ENCODE data around the gene E2F4.

The E2F4 gene

DNA sequence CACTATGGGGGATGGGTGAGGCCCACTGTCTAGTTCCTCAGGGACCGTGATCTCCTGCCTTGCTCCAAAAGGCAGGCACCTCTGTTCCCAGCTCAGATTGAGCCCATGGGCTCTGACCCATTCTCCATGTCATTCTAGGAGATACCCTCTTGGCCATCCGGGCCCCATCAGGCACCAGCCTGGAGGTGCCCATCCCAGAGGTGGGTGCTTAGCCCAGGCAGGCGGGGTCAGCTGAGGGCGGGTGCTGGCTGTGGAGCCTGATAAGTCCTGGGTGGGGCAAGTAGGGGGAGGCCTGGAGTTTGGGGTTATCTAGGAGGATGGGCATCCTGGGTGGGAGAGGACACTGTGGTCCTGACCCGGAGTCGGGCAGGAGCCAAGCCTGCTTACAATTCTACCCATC lies 2.3 kb downstream of the E2F4 start:
- Histone ChIP-seq H3K36me3 (ENCODE audit: insufficient read depth, insufficient read length, low read length) (peaks cover 66% of the 10 kb centered on the region), H3K4me3 (ENCODE audit: insufficient read length, low read depth) (no peak overlapping the region), H3K9ac (ENCODE audit: insufficient read length, low read depth) (no peak overlapping the region), H3K9me3 (ENCODE audit: insufficient read depth, low read length) (no peaks in the 10 kb centered on the region), H3K4me1 (ENCODE audit: insufficient read depth, insufficient read length) (peaks cover 11% of the 10 kb centered on the region), H3K27me3 (ENCODE audit: insufficient read depth, insufficient read length) (no peaks in the 10 kb centered on the region)
- no peak for DNase-seq (ENCODE audit: low read depth, low spot score)
- TF ChIP-seq YY1 (IDR thresholded peaks at IDR 0.05; ENCODE audit: insufficient read depth, insufficient read length), result no peak
- TF ChIP-seq ZNF274 (IDR thresholded peaks at IDR 0.05; ENCODE audit: low read depth, low read length), result no peak
- TF ChIP-seq SUZ12 (IDR thresholded peaks at IDR 0.05; ENCODE audit: extremely low read depth, insufficient read depth, insufficient read length), result no peak

DNA sequence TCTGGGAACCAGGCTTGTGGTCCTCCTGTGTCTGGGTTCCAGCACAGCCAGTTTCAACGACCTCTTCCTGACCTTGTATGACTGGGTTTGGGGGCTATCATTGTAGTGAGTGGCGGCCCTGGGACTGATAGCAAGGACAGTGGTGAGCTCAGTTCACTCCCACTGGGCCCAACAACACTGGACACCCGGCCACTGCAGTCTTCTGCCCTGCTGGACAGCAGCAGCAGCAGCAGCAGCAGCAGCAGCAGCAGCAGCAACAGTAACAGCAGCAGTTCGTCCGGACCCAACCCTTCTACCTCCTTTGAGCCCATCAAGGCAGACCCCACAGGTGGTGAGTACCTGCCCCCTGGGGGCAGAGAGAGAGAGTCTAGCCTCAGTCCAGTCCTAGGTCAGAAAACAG lies 3.7 kb downstream of the E2F4 start:
- TF ChIP-seq SUZ12 (IDR thresholded peaks at IDR 0.05; ENCODE audit: extremely low read depth, insufficient read depth, insufficient read length) (no peak), ZNF274 (IDR thresholded peaks at IDR 0.05; ENCODE audit: low read depth, low read length) (no peak), YY1 (IDR thresholded peaks at IDR 0.05; ENCODE audit: insufficient read depth, insufficient read length) (no peak)
- H3K4me1 ChIP-seq (ENCODE audit: insufficient read depth, insufficient read length), result peaks cover 9% of the 10 kb centered on the region

DNA sequence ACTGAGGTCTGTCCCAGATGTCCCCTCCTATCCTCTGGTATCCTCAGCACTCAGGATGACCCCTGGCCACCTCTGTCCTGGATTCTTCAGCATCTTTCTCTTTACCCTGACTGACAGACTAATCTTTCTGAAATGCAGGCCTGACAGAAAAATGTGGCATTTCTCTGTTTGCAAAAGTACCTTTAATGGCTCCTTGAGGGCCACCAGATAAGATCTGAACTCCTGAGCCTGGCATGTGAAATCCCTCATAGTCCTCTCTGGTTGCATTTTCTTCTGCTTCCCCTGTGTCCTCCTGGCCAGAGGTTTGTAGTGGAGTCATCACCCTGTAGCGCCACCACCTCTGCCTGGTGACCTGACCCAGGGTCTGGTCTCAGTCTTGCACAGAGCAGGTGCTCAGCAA lies 4.9 kb downstream of the E2F4 start:
- no peaks in the 10 kb centered on the region for H3K27me3 ChIP-seq (ENCODE audit: insufficient read depth, insufficient read length)
- peaks cover 89% of the 10 kb centered on the region for H3K36me3 ChIP-seq (ENCODE audit: insufficient read depth, insufficient read length, low read length)
- H3K9me3 ChIP-seq (ENCODE audit: insufficient read depth, low read length), result no peaks in the 10 kb centered on the region
- peaks cover 9% of the 10 kb centered on the region for H3K4me1 ChIP-seq (ENCODE audit: insufficient read depth, insufficient read length)
- H3K4me3 ChIP-seq (ENCODE audit: insufficient read length, low read depth), result no peak overlapping the region
- TF ChIP-seq YY1 (IDR thresholded peaks at IDR 0.05; ENCODE audit: insufficient read depth, insufficient read length) (no peak), SUZ12 (IDR thresholded peaks at IDR 0.05; ENCODE audit: extremely low read depth, insufficient read depth, insufficient read length) (no peak), ZNF274 (IDR thresholded peaks at IDR 0.05; ENCODE audit: low read depth, low read length) (no peak)
- no peak overlapping the region for H3K9ac ChIP-seq (ENCODE audit: insufficient read length, low read depth)
- no peak for DNase-seq (ENCODE audit: low read depth, low spot score)

More for the DNA sequence above, 3.7 kb downstream of the E2F4 start:
- peaks cover 79% of the 10 kb centered on the region for H3K36me3 ChIP-seq (ENCODE audit: insufficient read depth, insufficient read length, low read length)
- no peak for DNase-seq (ENCODE audit: low read depth, low spot score)
- H3K9ac ChIP-seq (ENCODE audit: insufficient read length, low read depth), result no peak overlapping the region
- H3K4me3 ChIP-seq (ENCODE audit: insufficient read length, low read depth), result no peak overlapping the region
- no peaks in the 10 kb centered on the region for H3K27me3 ChIP-seq (ENCODE audit: insufficient read depth, insufficient read length)
- H3K9me3 ChIP-seq (ENCODE audit: insufficient read depth, low read length), result no peaks in the 10 kb centered on the region

DNA sequence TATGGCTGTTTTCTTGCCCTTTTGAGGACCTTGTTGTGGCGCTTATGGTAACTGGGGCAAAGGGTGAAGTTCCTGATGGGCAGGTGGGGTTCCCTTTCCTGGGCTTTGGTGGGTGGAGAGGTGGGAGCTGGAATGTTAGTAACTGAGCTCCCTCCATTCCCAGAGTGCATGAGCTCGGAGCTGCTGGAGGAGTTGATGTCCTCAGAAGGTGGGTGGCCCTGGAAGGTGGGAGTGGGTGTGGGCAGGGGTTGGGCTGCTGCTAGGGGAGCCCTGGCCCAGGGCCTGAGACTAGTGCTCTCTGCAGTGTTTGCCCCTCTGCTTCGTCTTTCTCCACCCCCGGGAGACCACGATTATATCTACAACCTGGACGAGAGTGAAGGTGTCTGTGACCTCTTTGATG lies 5.7 kb downstream of the E2F4 start:
- Histone ChIP-seq H3K36me3 (ENCODE audit: insufficient read depth, insufficient read length, low read length) (peaks cover 94% of the 10 kb centered on the region), H3K27me3 (ENCODE audit: insufficient read depth, insufficient read length) (no peaks in the 10 kb centered on the region), H3K9ac (ENCODE audit: insufficient read length, low read depth) (no peak overlapping the region), H3K4me1 (ENCODE audit: insufficient read depth, insufficient read length) (peaks cover 6% of the 10 kb centered on the region), H3K4me3 (ENCODE audit: insufficient read length, low read depth) (no peak overlapping the region), H3K9me3 (ENCODE audit: insufficient read depth, low read length) (no peaks in the 10 kb centered on the region)
- no peak for TF ChIP-seq YY1 (IDR thresholded peaks at IDR 0.05; ENCODE audit: insufficient read depth, insufficient read length)
- no peak for TF ChIP-seq ZNF274 (IDR thresholded peaks at IDR 0.05; ENCODE audit: low read depth, low read length)
- no peak for TF ChIP-seq SUZ12 (IDR thresholded peaks at IDR 0.05; ENCODE audit: extremely low read depth, insufficient read depth, insufficient read length)
- no peak for DNase-seq (ENCODE audit: low read depth, low spot score)

DNA sequence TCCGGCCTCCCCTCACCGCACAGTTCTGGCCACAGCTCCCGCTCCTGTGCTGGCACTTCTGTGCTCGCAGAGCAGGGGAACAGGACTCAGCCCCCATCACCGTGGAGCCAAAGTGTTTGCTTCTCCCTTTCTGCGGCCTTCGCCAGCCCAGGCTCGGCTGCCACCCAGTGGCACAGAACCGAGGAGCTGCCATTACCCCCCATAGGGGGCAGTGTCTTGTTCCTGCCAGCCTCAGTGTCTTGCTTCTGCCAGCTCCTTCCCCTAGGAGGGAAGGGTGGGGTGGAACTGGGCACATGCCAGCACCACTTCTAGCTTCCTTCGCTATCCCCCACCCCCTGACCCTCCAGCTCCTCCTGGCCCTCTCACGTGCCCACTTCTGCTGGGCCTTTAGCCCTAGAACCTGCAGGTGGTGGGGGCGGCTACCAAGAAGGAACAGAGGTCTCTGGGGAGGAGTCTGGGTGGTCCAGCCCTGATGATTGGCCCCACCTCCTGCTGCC lies 6.3 kb downstream of the E2F4 start:
- Histone ChIP-seq H3K27me3 (ENCODE audit: insufficient read depth, insufficient read length) (no peaks in the 10 kb centered on the region), H3K4me1 (ENCODE audit: insufficient read depth, insufficient read length) (peaks cover under 1% of the 10 kb centered on the region), H3K9me3 (ENCODE audit: insufficient read depth, low read length) (no peaks in the 10 kb centered on the region), H3K36me3 (ENCODE audit: insufficient read depth, insufficient read length, low read length) (peaks cover 94% of the 10 kb centered on the region), H3K4me3 (ENCODE audit: insufficient read length, low read depth) (no peak overlapping the region), H3K9ac (ENCODE audit: insufficient read length, low read depth) (no peak overlapping the region)
- TF ChIP-seq ZNF274 (IDR thresholded peaks at IDR 0.05; ENCODE audit: low read depth, low read length), result no peak
- TF ChIP-seq YY1 (IDR thresholded peaks at IDR 0.05; ENCODE audit: insufficient read depth, insufficient read length), result no peak
- no peak for TF ChIP-seq SUZ12 (IDR thresholded peaks at IDR 0.05; ENCODE audit: extremely low read depth, insufficient read depth, insufficient read length)
- DNase-seq (ENCODE audit: low read depth, low spot score), result no peak

DNA sequence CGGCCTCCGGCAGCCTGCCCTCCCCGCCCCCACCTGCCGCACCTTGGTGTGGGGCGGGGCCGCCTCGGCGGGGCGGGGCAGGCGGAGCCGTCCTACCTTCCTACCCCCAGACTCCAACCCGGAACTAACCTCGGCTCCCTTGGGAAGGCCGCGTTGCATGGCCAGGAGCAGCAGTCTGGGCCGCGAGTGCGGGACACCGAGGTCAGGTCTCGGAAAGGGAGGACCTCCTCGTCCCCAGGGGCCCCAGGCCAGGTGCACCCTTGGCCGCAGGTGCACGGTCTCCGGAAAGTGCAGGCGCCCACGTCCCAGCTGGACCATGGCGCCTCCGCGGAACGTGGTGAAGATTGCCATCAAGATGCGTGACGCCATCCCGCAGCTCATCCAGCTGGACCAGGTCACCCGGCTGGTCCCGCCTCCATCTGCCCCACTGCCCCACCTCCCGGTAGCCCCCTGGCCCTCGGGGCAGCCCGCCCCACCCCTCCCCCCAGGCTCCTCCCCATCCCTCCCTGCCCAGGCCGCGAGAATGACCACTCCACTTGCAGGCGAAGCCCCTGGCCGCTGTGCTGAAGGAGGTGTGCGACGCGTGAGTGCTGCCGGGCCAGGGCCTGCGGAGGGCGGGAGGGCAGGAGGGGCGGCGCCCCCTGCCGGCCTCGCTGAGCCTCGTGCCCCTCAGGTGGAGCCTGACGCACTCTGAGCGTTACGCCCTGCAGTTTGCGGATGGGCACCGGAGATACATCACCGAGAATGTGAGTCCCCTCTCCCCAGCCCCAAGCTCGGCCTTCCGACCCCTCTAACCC lies 7.3 kb downstream of the E2F4 start, which contains the start of gene ELMO3:
Gene ELMO3, plus strand, starts transcription at position 121 of the 797 bp plus-strand sequence. Its CDS starts 196 bp downstream, at position 317.
- TF ChIP-seq YY1 (IDR thresholded peaks at IDR 0.05; ENCODE audit: insufficient read depth, insufficient read length) (no peak), ZNF274 (IDR thresholded peaks at IDR 0.05; ENCODE audit: low read depth, low read length) (no peak), SUZ12 (IDR thresholded peaks at IDR 0.05; ENCODE audit: extremely low read depth, insufficient read depth, insufficient read length) (no peak)
- no peak within 1 kb of the TSS for H3K4me3 ChIP-seq (ENCODE audit: insufficient read length, low read depth)
- peak within 1 kb of the TSS; percentile 32 for H3K9ac ChIP-seq (ENCODE audit: insufficient read length, low read depth)
- H3K4me1 ChIP-seq (ENCODE audit: insufficient read depth, insufficient read length), result no peaks in the 10 kb centered on the region
- H3K27me3 ChIP-seq (ENCODE audit: insufficient read depth, insufficient read length), result no peaks in the 10 kb centered on the region
- H3K36me3 ChIP-seq (ENCODE audit: insufficient read depth, insufficient read length, low read length), result peaks cover 94% of the 10 kb centered on the region
- DNase-seq (ENCODE audit: low read depth, low spot score), result no peak
- no peaks in the 10 kb centered on the region for H3K9me3 ChIP-seq (ENCODE audit: insufficient read depth, low read length)

DNA sequence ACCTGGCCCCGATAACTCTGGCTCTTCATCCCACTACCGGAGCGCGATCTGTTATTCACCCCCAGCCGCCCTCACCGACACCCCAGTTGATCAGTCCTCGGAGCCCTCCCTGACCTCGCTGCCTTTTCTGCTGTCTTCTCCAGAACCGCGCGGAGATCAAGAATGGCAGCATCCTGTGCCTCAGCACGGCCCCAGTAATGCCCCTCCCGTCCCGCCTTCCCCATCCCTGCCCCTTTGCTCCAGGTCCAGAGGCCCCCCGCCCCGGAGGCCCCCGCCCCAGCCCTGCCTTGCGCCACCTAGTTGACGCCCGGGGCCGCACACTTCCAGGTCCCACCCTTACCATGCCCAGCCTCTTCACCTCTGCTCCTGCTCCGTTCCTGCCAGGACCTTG lies 7.8 kb downstream of the E2F4 start:
- Histone ChIP-seq H3K4me3 (ENCODE audit: insufficient read length, low read depth) (no peak overlapping the region), H3K9ac (ENCODE audit: insufficient read length, low read depth) (no peak overlapping the region), H3K27me3 (ENCODE audit: insufficient read depth, insufficient read length) (no peaks in the 10 kb centered on the region), H3K9me3 (ENCODE audit: insufficient read depth, low read length) (no peaks in the 10 kb centered on the region), H3K36me3 (ENCODE audit: insufficient read depth, insufficient read length, low read length) (peaks cover 92% of the 10 kb centered on the region), H3K4me1 (ENCODE audit: insufficient read depth, insufficient read length) (no peaks in the 10 kb centered on the region)
- TF ChIP-seq YY1 (IDR thresholded peaks at IDR 0.05; ENCODE audit: insufficient read depth, insufficient read length) (no peak), ZNF274 (IDR thresholded peaks at IDR 0.05; ENCODE audit: low read depth, low read length) (no peak), SUZ12 (IDR thresholded peaks at IDR 0.05; ENCODE audit: extremely low read depth, insufficient read depth, insufficient read length) (no peak)
- no peak for DNase-seq (ENCODE audit: low read depth, low spot score)

Measured in NT2/D1 (cell line).